Measurements from ENCODE around the gene DBR1. TPM values are rescaled to one million over a fixed set of nuclear protein-coding genes. Genes with fewer than 3 reads are reported as not detected.

Gene DBR1
- total and polyA plus RNA-seq, 2 donors from 2014 or later: 8.5 to 18.9 TPM

GRCh38 chr3:138206196-138206595 is 31.5 kb upstream of the DBR1 start:
- no peak for TF ChIP-seq CTCF (IDR thresholded peaks at IDR 0.05; ENCODE audit: borderline replicate concordance, extremely low read depth, insufficient read depth)
- DNase-seq (no peak), FAIRE-seq (no peak)
- no peaks in the 10 kb centered on the region for H3K9me3 ChIP-seq (ENCODE audit: control insufficient read depth in 2 of 3, insufficient read depth in 1 of 3, low read length in 3 of 3)
- no peak overlapping the region for H3K27ac ChIP-seq (ENCODE audit: low read depth in 2 of 2, low read length in 2 of 2)
- H3K27me3 ChIP-seq (ENCODE audit: control insufficient read depth, insufficient read depth, low read length): no peaks in the 10 kb centered on the region
- peaks cover 0 to 6% (median 0%) of the 10 kb centered on the region in 3 donors for H3K4me1 ChIP-seq (ENCODE audit: control insufficient read depth in 2 of 3, insufficient read depth in 2 of 3, low read depth in 1 of 3, low read length in 3 of 3)
- no peaks in the 10 kb centered on the region for H3K36me3 ChIP-seq (ENCODE audit: control insufficient read depth in 2 of 3, insufficient read depth in 3 of 3, low read length in 3 of 3)
- no peak overlapping the region for H3K9ac ChIP-seq (ENCODE audit: low read length in 3 of 3)
- H3K4me3 ChIP-seq (ENCODE audit: low read length in 3 of 3): no peak overlapping the region
- intact Hi-C loops (cut with DNase I): no loop called here

DNA sequence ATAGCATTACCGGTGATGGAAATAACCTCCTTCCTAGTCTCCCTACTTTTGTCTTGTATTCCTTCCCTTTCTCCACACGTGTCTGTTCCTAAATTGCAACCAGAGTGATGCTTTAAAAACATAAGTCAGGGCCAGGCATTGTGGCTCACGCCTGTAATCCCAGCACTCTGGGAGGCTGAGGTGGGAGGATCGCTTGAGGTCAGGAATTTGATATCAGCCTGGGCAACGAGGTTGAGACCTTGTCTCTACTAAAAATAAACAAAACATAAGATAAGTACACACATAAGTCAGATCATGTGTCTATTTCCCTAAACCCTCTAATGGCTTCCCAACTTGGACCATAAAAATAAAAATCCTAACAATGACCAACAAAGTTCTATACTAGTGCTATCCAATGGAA is 30.8 kb upstream of the DBR1 start:
- no peak for FAIRE-seq
- Histone ChIP-seq H3K9me3 (ENCODE audit: control insufficient read depth in 2 of 3, insufficient read depth in 1 of 3, low read length in 3 of 3) (no peaks in the 10 kb centered on the region), H3K36me3 (ENCODE audit: control insufficient read depth in 2 of 3, insufficient read depth in 3 of 3, low read length in 3 of 3) (no peaks in the 10 kb centered on the region), H3K4me1 (ENCODE audit: control insufficient read depth in 2 of 3, insufficient read depth in 2 of 3, low read depth in 1 of 3, low read length in 3 of 3) (peaks cover 0 to 6% (median 0%) of the 10 kb centered on the region in 3 donors), H3K9ac (ENCODE audit: low read length in 3 of 3) (no peak overlapping the region), H3K27ac (ENCODE audit: low read depth in 2 of 2, low read length in 2 of 2) (no peak overlapping the region), H3K4me3 (ENCODE audit: low read length in 3 of 3) (no peak overlapping the region), H3K27me3 (ENCODE audit: control insufficient read depth, insufficient read depth, low read length) (no peaks in the 10 kb centered on the region)
- TF ChIP-seq CTCF (IDR thresholded peaks at IDR 0.05; ENCODE audit: borderline replicate concordance, extremely low read depth, insufficient read depth): no peak
- intact Hi-C loops (cut with DNase I): no loop called here
- no peak for DNase-seq

DNA sequence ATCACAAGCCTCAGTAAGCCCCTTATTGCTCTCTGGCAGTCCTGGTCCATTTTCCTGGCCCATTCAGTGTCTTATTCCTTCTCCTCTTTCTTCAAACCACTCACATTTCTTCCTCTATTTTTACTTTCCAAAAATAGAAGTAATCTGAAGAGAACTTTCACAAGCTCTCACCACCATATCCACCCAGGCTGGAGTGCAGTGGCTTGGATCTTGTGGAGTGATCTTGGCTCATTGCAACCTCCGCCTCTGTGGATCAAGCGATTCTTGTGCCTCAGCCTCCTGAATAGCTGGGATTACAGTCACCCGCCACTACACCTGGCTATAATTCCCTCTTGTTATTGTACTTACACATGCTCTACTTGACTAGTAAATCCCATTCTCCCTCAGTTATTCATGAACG is 29.2 kb upstream of the DBR1 start:
- TF ChIP-seq CTCF (IDR thresholded peaks at IDR 0.05; ENCODE audit: borderline replicate concordance, extremely low read depth, insufficient read depth): no peak
- peaks cover 0 to 6% (median 0%) of the 10 kb centered on the region in 3 donors for H3K4me1 ChIP-seq (ENCODE audit: control insufficient read depth in 2 of 3, insufficient read depth in 2 of 3, low read depth in 1 of 3, low read length in 3 of 3)

More for the DNA sequence above, 29.2 kb upstream of the DBR1 start:
- Histone ChIP-seq H3K9ac (ENCODE audit: low read length in 3 of 3) (no peak overlapping the region), H3K27me3 (ENCODE audit: control insufficient read depth, insufficient read depth, low read length) (no peaks in the 10 kb centered on the region), H3K36me3 (ENCODE audit: control insufficient read depth in 2 of 3, insufficient read depth in 3 of 3, low read length in 3 of 3) (no peaks in the 10 kb centered on the region), H3K4me3 (ENCODE audit: low read length in 3 of 3) (no peak overlapping the region), H3K9me3 (ENCODE audit: control insufficient read depth in 2 of 3, insufficient read depth in 1 of 3, low read length in 3 of 3) (no peaks in the 10 kb centered on the region), H3K27ac (ENCODE audit: low read depth in 2 of 2, low read length in 2 of 2) (no peak overlapping the region)
- intact Hi-C loops (cut with DNase I): no loop called here
- DNase-seq (no peak), FAIRE-seq (no peak)
